HCT116 (cell line): ENCODE measurements around the gene CATSPERZ. TPM values are rescaled to one million over a fixed set of nuclear protein-coding genes. Genes with fewer than 3 reads are reported as not detected.

Source experiments
- ATAC-seq: fragments of 200-7000 bp; cut with Tn5 transposase; 2 replicates; pipeline ENCODE4 v1.9.1; 2020; ENCODE audit warnings: mild to moderate bottlenecking, moderate library complexity
- BruUV-seq: library from RNA; stranded (reverse); fragments of 400-500 nt; replicated peaks from 2 replicates; lab custom pipeline; 2021; lab: Mats Ljungman, UMichigan
- CTCF ChIA-PET: fragments of 300-600 bp; sonication (Branson Sonifier 250); formaldehyde crosslinking; loops from one replicate; lab custom pipeline; 2021; ENCODE audit warnings: antibody characterized with exemption; lab: Charles Lee
- POLR2A ChIA-PET: fragments of 300-600, 350-600 bp; sonication (Branson Sonifier 250); formaldehyde crosslinking; loops from one replicate; lab custom pipeline; 2021; ENCODE audit warnings: antibody characterized with exemption; lab: Charles Lee
- RAD21 ChIA-PET, 2 experiments: fragments of 300-600 bp; sonication (Branson Sonifier 250); formaldehyde crosslinking; loops; one replicate each; lab custom pipeline; 2023; ENCODE audit warnings: low total read pairs in 2 of 2; ENCODE audit not compliant: uncharacterized antibody in 2 of 2, unreplicated experiment in 2 of 2, low non-redundant PET in 1 of 2; lab: Charles Lee
- DNase-seq: peaks from one replicate; pipeline ENCODE4 v3.0.0-alpha.2; 2010; ENCODE audit warnings: low read depth, low spot score
- H2AFZ ChIP-seq: fragments of 200-600 bp; shearing (Covaris generic), sonication (generic); 2 replicates; pipeline ENCODE4 v1.6.1; 2017; ENCODE audit warnings: low read depth, mixed run types, mixed read lengths, antibody characterized with exemption, low read length; ENCODE audit not compliant: poor library complexity, severe bottlenecking
- H3K27ac ChIP-seq: 2 replicates; pipeline ENCODE4 v1.5.1; 2012; ENCODE audit warnings: low read depth, low read length
- H3K27me3 ChIP-seq: fragments of 200-600 bp; sonication (generic); 2 replicates; pipeline ENCODE4 v1.6.1; 2016; ENCODE audit warnings: mixed run types, low read length, mixed read lengths; ENCODE audit not compliant: insufficient read depth
- H3K36me3 ChIP-seq, 2 experiments: fragments of 200-500 bp in 1 of 2; fragments of 200-600 bp in 1 of 2; sonication (Bioruptor generic) in 1 of 2; sonication (generic) in 1 of 2; 2 replicates each; pipeline versions ENCODE4 v1.5.1 to v1.6.1; 2014 to 2016; ENCODE audit warnings: low read length in 2 of 2, inconsistent platforms in 1 of 2, mixed read lengths in 1 of 2, mixed run types in 1 of 2; ENCODE audit not compliant: insufficient read depth in 2 of 2, control insufficient read depth in 1 of 2
- H3K4me1 ChIP-seq, 2 experiments: fragments of 200-600 bp in 1 of 2; sonication (generic) in 1 of 2; 2 replicates each; pipeline versions ENCODE4 v1.5.1 to v1.6.1; 2012 to 2017; ENCODE audit warnings: low read length in 2 of 2, inconsistent platforms in 1 of 2, mild to moderate bottlenecking in 1 of 2, mixed read lengths in 1 of 2, mixed run types in 1 of 2, moderate library complexity in 1 of 2; ENCODE audit not compliant: insufficient read depth in 2 of 2, control insufficient read depth in 1 of 2
- H3K4me2 ChIP-seq: fragments of 200-600 bp; sonication (generic); 2 replicates; pipeline ENCODE4 v1.6.1; 2017; ENCODE audit warnings: mixed run types, low read length, mixed read lengths
- H3K4me3 ChIP-seq, 2 experiments: fragments of 200-600 bp in 1 of 2; sonication (generic) in 1 of 2; replicated peaks in 1 of 2; 2 replicates each; pipeline ENCODE4 v1.5.1; 2011 to 2016; ENCODE audit warnings: low read length in 2 of 2, control low read depth in 1 of 2, low read depth in 1 of 2, mild to moderate bottlenecking in 1 of 2, mixed read lengths in 1 of 2, mixed run types in 1 of 2
- H3K79me2 ChIP-seq: fragments of 200-600 bp; sonication (generic); 2 replicates; pipeline ENCODE4 v1.6.1; 2017; ENCODE audit warnings: mild to moderate bottlenecking, mixed run types, low read length, moderate library complexity, mixed read lengths; ENCODE audit not compliant: insufficient read depth
- H3K9ac ChIP-seq: fragments of 200-600 bp; sonication (generic); 2 replicates; pipeline ENCODE4 v1.6.1; 2016; ENCODE audit warnings: low read length, mixed read lengths
- H3K9me2 ChIP-seq: fragments of 200-600 bp; sonication (generic), shearing (Covaris generic); 2 replicates; pipeline ENCODE4 v1.6.1; 2017; ENCODE audit warnings: mixed run types, mild to moderate bottlenecking, moderate library complexity; ENCODE audit not compliant: insufficient read depth
- H3K9me3 ChIP-seq, 2 experiments: fragments of 200-500 bp in 1 of 2; fragments of 200-600 bp in 1 of 2; sonication (Bioruptor generic) in 1 of 2; sonication (generic) in 1 of 2; 2 replicates each; pipeline ENCODE4 v1.6.1; 2014 to 2017; ENCODE audit warnings: low read length in 2 of 2, mixed read lengths in 2 of 2, inconsistent platforms in 1 of 2, low read depth in 1 of 2, mild to moderate bottlenecking in 1 of 2, mixed run types in 1 of 2, moderate library complexity in 1 of 2; ENCODE audit not compliant: control insufficient read depth in 1 of 2, insufficient read depth in 1 of 2
- H4K20me1 ChIP-seq: fragments of 200-600 bp; sonication (generic), shearing (Covaris generic); 2 replicates; pipeline ENCODE4 v1.6.1; 2017; ENCODE audit warnings: mixed run types, mild to moderate bottlenecking, moderate library complexity; ENCODE audit not compliant: insufficient read depth
- EGR1 ChIP-seq: IDR thresholded peaks from 2 replicates; pipeline ENCODE4 v1.6.1; 2012; ENCODE audit warnings: low read depth
- EZH2phosphoT487 ChIP-seq: fragments of 200-600 bp; IDR thresholded peaks from 2 replicates; pipeline ENCODE4 v1.6.1; 2018; ENCODE audit warnings: antibody characterized with exemption, borderline replicate concordance
- SIN3A ChIP-seq: IDR thresholded peaks from 2 replicates; pipeline ENCODE4 v1.6.1; 2012; ENCODE audit warnings: low read depth
- SRF ChIP-seq: IDR thresholded peaks from 2 replicates; pipeline ENCODE4 v1.6.1; 2012; ENCODE audit warnings: low read depth
- TCF7L2 ChIP-seq: IDR thresholded peaks from 2 replicates; pipeline ENCODE4 v1.7.0; 2011; ENCODE audit warnings: borderline replicate concordance, inconsistent platforms; ENCODE audit not compliant: insufficient read depth, insufficient read length; ENCODE audit errors: extremely low read depth
- YY1 ChIP-seq: IDR thresholded peaks from 2 replicates; pipeline ENCODE4 v1.6.1; 2011; ENCODE audit warnings: low read length, low read depth, moderate library complexity, mild to moderate bottlenecking; ENCODE audit not compliant: insufficient replicate concordance; ENCODE audit errors: extremely low read depth
- ZFX ChIP-seq: fragments of 450-650 bp; IDR thresholded peaks from 2 replicates; pipeline ENCODE4 v1.6.1; 2017
- ZNF274 ChIP-seq: fragments of 200-500 bp; sonication (Bioruptor generic); IDR thresholded peaks from 2 replicates; pipeline ENCODE4 v1.6.1; 2014; ENCODE audit warnings: mild to moderate bottlenecking, low read depth, low read length, inconsistent platforms
- intact Hi-C: fragments of 100-400 bp; cut with micrococcal nuclease; formaldehyde crosslinking; loops from 2 replicates; pipeline ENCODE4 v1.10.0; 2022
- total RNA-seq: library from RNA; stranded (reverse); gene quantifications from one replicate; pipeline ENCODE4 v1.2.1, GENCODE V29; 2021; ENCODE audit not compliant: unreplicated experiment
- TF ChIP-seq, protein P1 (sequence below): IDR thresholded peaks from 2 replicates; pipeline ENCODE4 v1.6.1; 2012; ENCODE audit warnings: low read depth
- TF ChIP-seq, protein P2 (sequence below): IDR thresholded peaks from 2 replicates; pipeline ENCODE4 v1.6.1; 2012
- TF ChIP-seq, protein P3 (sequence below): IDR thresholded peaks from 2 replicates; pipeline ENCODE4 v1.6.1; 2012

Gene CATSPERZ
- total RNA-seq, 1 experiment from 2014 or later: 1.7 TPM

DNA sequence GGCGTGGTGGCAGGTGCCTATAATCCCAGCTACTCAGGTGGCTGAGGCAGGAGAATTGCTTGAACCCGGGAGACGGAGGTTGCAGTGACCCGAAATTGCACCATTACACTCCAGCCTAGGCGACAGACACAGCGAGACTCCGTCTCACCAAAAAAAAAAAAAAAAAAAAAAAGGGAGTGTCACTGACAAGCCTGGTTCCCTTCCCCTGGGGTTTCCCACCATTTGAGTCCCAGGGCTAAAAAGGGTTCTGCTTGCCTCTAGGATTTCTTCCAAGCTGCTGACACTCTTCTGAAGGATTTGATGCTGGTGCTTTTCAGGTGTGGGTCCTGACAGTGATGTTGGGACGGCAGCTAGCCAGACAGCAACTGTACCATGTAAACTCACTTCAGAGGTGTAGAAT, 38.6 kb downstream of the CATSPERZ start:
- ChIA-PET RAD21 (no interaction called here), POLR2A (interaction anchor here (1.0 kb wide), 1 partner anchor 16 kb away, joined by 4 read pairs; no protein-coding TSS in a partner anchor), CTCF (interaction anchor here (1.6 kb wide), 1 partner anchor 16 kb away, joined by 5 read pairs; no protein-coding TSS in a partner anchor)
- Histone ChIP-seq H3K9me2 (no peaks in the 10 kb centered on the region), H4K20me1 (no peaks in the 10 kb centered on the region), H3K27ac (no peak overlapping the region), H2AFZ (no peak overlapping the region), H3K9me3 (no peaks in the 10 kb centered on the region), H3K4me3 (no peak overlapping the region), H3K4me1 (peaks cover 26 to 54% of the 10 kb centered on the region in 2 experiments), H3K27me3 (no peaks in the 10 kb centered on the region), H3K36me3 (no peaks in the 10 kb centered on the region), H3K9ac (no peak overlapping the region), H3K4me2 (no peak overlapping the region), H3K79me2 (no peaks in the 10 kb centered on the region)
- intact Hi-C loops: no loop called here
- TF ChIP-seq EZH2phosphoT487 (no peak), SRF (no peak)
- no peak for ATAC-seq
- DNase-seq: no peak
- BruUV-seq: no TSS peak

DNA sequence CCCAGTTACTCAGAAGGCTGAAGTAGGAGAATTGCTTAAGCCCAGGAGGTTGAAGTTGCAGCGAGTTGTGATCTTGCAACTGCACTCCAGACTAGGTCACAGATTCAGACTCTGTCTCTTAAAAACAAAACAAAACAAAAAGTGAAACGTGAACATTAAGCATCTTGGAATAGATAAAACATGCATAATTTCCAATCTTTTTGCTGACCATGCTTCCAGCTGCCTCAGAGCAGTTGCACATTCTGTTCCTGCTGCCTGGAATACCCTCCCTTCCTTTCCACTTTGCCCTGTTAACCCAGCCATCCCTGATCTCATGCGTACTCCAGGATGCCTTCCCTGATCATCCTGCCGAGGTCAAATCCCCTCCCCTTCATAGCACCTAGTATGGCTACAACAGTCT, 39.1 kb downstream of the CATSPERZ start:
- TF ChIP-seq, protein P1, sequence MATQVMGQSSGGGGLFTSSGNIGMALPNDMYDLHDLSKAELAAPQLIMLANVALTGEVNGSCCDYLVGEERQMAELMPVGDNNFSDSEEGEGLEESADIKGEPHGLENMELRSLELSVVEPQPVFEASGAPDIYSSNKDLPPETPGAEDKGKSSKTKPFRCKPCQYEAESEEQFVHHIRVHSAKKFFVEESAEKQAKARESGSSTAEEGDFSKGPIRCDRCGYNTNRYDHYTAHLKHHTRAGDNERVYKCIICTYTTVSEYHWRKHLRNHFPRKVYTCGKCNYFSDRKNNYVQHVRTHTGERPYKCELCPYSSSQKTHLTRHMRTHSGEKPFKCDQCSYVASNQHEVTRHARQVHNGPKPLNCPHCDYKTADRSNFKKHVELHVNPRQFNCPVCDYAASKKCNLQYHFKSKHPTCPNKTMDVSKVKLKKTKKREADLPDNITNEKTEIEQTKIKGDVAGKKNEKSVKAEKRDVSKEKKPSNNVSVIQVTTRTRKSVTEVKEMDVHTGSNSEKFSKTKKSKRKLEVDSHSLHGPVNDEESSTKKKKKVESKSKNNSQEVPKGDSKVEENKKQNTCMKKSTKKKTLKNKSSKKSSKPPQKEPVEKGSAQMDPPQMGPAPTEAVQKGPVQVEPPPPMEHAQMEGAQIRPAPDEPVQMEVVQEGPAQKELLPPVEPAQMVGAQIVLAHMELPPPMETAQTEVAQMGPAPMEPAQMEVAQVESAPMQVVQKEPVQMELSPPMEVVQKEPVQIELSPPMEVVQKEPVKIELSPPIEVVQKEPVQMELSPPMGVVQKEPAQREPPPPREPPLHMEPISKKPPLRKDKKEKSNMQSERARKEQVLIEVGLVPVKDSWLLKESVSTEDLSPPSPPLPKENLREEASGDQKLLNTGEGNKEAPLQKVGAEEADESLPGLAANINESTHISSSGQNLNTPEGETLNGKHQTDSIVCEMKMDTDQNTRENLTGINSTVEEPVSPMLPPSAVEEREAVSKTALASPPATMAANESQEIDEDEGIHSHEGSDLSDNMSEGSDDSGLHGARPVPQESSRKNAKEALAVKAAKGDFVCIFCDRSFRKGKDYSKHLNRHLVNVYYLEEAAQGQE: no peak
- TF ChIP-seq TCF7L2 (no peak), ZNF274 (no peak), ZFX (no peak), YY1 (no peak), EGR1 (no peak), SIN3A (no peak)
- TF ChIP-seq, protein P2, sequence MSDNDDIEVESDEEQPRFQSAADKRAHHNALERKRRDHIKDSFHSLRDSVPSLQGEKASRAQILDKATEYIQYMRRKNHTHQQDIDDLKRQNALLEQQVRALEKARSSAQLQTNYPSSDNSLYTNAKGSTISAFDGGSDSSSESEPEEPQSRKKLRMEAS: no peak
- TF ChIP-seq, protein P3, sequence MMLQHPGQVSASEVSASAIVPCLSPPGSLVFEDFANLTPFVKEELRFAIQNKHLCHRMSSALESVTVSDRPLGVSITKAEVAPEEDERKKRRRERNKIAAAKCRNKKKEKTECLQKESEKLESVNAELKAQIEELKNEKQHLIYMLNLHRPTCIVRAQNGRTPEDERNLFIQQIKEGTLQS: no peak
- CTCF ChIA-PET: no interaction called here

More for the DNA sequence above, 39.1 kb downstream of the CATSPERZ start:
- no peaks in the 10 kb centered on the region for H3K9me2 ChIP-seq
- H3K4me2 ChIP-seq: no peak overlapping the region
- no peak overlapping the region for H3K9ac ChIP-seq
- no TSS peak for BruUV-seq
- H3K27me3 ChIP-seq: no peaks in the 10 kb centered on the region
- H3K9me3 ChIP-seq: no peaks in the 10 kb centered on the region
- POLR2A ChIA-PET: interaction anchor here (1.0 kb wide), 1 partner anchor 16 kb away, joined by 4 read pairs; no protein-coding TSS in a partner anchor
- no peak for ATAC-seq
- no peak overlapping the region for H3K4me3 ChIP-seq
- no peaks in the 10 kb centered on the region for H3K79me2 ChIP-seq
- H2AFZ ChIP-seq: no peak overlapping the region
- peaks cover 26 to 52% of the 10 kb centered on the region in 2 experiments for H3K4me1 ChIP-seq
- intact Hi-C loops: no loop called here
- DNase-seq: no peak
- H3K27ac ChIP-seq: no peak overlapping the region
- RAD21 ChIA-PET: no interaction called here
- H3K36me3 ChIP-seq: no peaks in the 10 kb centered on the region
- H4K20me1 ChIP-seq: no peaks in the 10 kb centered on the region
